ENCODE results near the gene NTMT2. TPM values are rescaled to one million over a fixed set of nuclear protein-coding genes. Genes with fewer than 3 reads are reported as not detected.
"Not testable (repeated sequence)": the region's sequence is repeated elsewhere in the genome, so short reads cannot be mapped to it uniquely, and the experiment has no call there.

The NTMT2 gene
- total RNA-seq, 1 donor from 2014 or later = not detected

DNA sequence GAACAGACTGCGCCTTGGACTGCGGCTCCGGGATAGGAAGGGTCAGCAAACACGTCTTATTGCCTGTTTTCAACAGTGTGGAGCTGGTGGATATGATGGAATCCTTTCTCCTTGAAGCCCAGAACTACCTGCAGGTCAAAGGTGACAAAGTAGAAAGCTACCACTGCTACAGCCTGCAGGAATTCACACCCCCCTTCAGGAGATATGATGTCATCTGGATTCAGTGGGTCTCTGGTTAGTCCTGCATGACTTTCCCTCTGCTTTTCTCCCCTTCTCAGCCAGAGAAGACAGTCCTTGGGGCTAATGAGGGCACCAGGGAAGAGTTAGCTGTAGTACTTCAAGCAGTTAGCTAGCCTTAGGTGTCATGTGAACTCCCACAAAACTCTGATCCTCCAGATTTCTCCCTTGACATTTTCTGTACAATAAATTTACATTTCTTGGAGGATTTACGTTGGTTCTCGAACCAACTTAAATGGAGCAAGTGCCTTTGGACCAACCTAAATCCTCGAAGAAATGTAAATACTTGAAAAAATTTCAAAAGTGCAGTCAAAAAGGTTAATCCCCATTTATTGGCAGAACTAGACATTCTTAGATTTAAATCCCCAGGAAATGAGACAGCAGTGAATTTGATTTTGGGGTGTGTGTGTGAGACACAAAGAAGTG, 20.9 kb downstream of the NTMT2 start:
- Histone ChIP-seq H3K36me3 (ENCODE audit: insufficient read depth, low read length) (no peaks in the 10 kb centered on the region), H3K9ac (ENCODE audit: low read length) (no peak overlapping the region), H3K79me2 (ENCODE audit: insufficient read depth, low read length) (no peaks in the 10 kb centered on the region), H3K4me2 (ENCODE audit: low read length) (no peak overlapping the region), H3K4me1 (ENCODE audit: insufficient read depth, low read length) (peaks cover 10% of the 10 kb centered on the region), H3K27ac (ENCODE audit: low read depth, low read length) (no peak overlapping the region), H3K9me3 (ENCODE audit: insufficient read depth, low read depth, low read length) (no peaks in the 10 kb centered on the region), H3K27me3 (ENCODE audit: insufficient read depth, low read length) (no peaks in the 10 kb centered on the region), H4K20me1 (ENCODE audit: insufficient read depth, low read length) (no peaks in the 10 kb centered on the region), H3K4me3 (ENCODE audit: insufficient read depth, low read depth, low read length) (no peak overlapping the region), H2AFZ (ENCODE audit: low read depth, low read length) (no peak overlapping the region)
- H3K36me3 Mint-ChIP-seq (ENCODE audit: low read depth, unreplicated experiment) = peaks cover 4% of the 10 kb centered on the region
- DNase-seq (ENCODE audit: low read depth) (no peak), FAIRE-seq (no peak)
- TF ChIP-seq, protein P1, sequence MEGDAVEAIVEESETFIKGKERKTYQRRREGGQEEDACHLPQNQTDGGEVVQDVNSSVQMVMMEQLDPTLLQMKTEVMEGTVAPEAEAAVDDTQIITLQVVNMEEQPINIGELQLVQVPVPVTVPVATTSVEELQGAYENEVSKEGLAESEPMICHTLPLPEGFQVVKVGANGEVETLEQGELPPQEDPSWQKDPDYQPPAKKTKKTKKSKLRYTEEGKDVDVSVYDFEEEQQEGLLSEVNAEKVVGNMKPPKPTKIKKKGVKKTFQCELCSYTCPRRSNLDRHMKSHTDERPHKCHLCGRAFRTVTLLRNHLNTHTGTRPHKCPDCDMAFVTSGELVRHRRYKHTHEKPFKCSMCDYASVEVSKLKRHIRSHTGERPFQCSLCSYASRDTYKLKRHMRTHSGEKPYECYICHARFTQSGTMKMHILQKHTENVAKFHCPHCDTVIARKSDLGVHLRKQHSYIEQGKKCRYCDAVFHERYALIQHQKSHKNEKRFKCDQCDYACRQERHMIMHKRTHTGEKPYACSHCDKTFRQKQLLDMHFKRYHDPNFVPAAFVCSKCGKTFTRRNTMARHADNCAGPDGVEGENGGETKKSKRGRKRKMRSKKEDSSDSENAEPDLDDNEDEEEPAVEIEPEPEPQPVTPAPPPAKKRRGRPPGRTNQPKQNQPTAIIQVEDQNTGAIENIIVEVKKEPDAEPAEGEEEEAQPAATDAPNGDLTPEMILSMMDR (IDR thresholded peaks at IDR 0.05; ENCODE audit: insufficient read depth, low read depth, low read length) = no peak
- no peak for TF ChIP-seq EZH2 (IDR thresholded peaks at IDR 0.05; ENCODE audit: insufficient read depth, low read length)
- peaks cover 37% of the 10 kb centered on the region for H3K4me1 Mint-ChIP-seq (ENCODE audit: low read depth, unreplicated experiment)
- no peaks in the 10 kb centered on the region for H3K27me3 Mint-ChIP-seq (ENCODE audit: low read depth, unreplicated experiment)
- peaks cover 17% of the 10 kb centered on the region for H3K9me3 Mint-ChIP-seq (ENCODE audit: unreplicated experiment)
- peak overlapping the region; percentile 18 for H3K4me3 Mint-ChIP-seq (ENCODE audit: unreplicated experiment)
- peak overlapping the region; percentile 69 for H3K27ac Mint-ChIP-seq (ENCODE audit: unreplicated experiment)

DNA sequence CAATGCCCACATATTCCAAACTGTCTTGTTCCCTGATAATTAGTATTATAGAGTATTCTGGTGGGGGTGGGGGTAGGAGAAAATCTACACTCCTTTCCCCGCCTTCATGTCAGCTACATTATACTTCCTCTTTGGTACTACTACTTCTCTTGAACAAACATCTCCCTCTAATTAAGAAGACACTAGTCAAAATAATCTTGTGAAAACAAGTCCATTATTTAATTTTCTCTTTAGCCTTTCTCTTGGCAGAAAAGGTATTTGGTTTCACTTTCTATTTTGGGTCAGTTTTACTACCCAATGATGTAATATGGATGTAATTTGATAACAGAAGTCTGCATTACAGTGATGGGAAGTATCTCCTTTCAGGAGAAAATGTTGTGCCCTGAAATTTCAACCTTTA, 22.5 kb downstream of the NTMT2 start:
- DNase-seq (ENCODE audit: low read depth) (peak; percentile 48), FAIRE-seq (peak; percentile 54)
- Mint-ChIP-seq H3K27me3 (ENCODE audit: low read depth, unreplicated experiment) (no peaks in the 10 kb centered on the region), H3K36me3 (ENCODE audit: low read depth, unreplicated experiment) (peaks cover 4% of the 10 kb centered on the region), H3K4me3 (ENCODE audit: unreplicated experiment) (no peak overlapping the region), H3K9me3 (ENCODE audit: unreplicated experiment) (peaks cover 17% of the 10 kb centered on the region), H3K27ac (ENCODE audit: unreplicated experiment) (peak overlapping the region; percentile 90), H3K4me1 (ENCODE audit: low read depth, unreplicated experiment) (peaks cover 23% of the 10 kb centered on the region)
- Histone ChIP-seq H3K4me2 (ENCODE audit: low read length) (peak overlapping the region; percentile 73), H4K20me1 (ENCODE audit: insufficient read depth, low read length) (no peaks in the 10 kb centered on the region), H3K79me2 (ENCODE audit: insufficient read depth, low read length) (no peaks in the 10 kb centered on the region), H3K27me3 (ENCODE audit: insufficient read depth, low read length) (no peaks in the 10 kb centered on the region), H3K9me3 (ENCODE audit: insufficient read depth, low read depth, low read length) (no peaks in the 10 kb centered on the region), H3K27ac (ENCODE audit: low read depth, low read length) (no peak overlapping the region), H3K9ac (ENCODE audit: low read length) (no peak overlapping the region), H3K36me3 (ENCODE audit: insufficient read depth, low read length) (no peaks in the 10 kb centered on the region), H3K4me1 (ENCODE audit: insufficient read depth, low read length) (no peaks in the 10 kb centered on the region), H3K4me3 (ENCODE audit: insufficient read depth, low read depth, low read length) (peak overlapping the region; percentile 5), H2AFZ (ENCODE audit: low read depth, low read length) (peak overlapping the region; percentile 28)
- TF ChIP-seq, protein P1 (IDR thresholded peaks at IDR 0.05; ENCODE audit: insufficient read depth, low read depth, low read length) = no peak
- no peak for TF ChIP-seq EZH2 (IDR thresholded peaks at IDR 0.05; ENCODE audit: insufficient read depth, low read length)

DNA sequence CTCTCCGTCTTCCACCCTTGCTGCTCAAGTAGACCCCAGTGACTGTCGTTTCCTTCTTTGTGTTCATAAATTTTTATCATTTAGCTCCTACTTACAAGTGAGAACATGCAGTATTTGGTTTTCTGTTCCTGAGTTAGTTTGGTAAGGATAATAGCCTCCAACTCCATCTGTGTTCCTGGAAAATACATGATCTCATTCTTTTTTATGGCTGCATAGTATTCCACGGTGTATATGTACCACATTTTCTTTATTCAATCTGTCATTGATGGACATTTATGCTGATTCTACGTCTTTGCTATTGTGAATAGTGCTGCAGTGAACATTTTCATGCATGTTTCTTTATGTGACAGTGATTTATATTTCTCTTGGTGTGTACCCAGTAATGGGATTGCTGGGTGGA, 24.8 kb downstream of the NTMT2 start:
- not testable (repeated sequence) for H3K27ac ChIP-seq (ENCODE audit: low read depth, low read length); H3K4me3 ChIP-seq (ENCODE audit: insufficient read depth, low read depth, low read length); H3K9ac ChIP-seq (ENCODE audit: low read length); H2AFZ ChIP-seq (ENCODE audit: low read depth, low read length); H3K4me2 ChIP-seq (ENCODE audit: low read length); H3K36me3 Mint-ChIP-seq (ENCODE audit: low read depth, unreplicated experiment); DNase-seq (ENCODE audit: low read depth); FAIRE-seq; H3K4me1 ChIP-seq (ENCODE audit: insufficient read depth, low read length); H3K9me3 ChIP-seq (ENCODE audit: insufficient read depth, low read depth, low read length); H4K20me1 ChIP-seq (ENCODE audit: insufficient read depth, low read length); H3K27ac Mint-ChIP-seq (ENCODE audit: unreplicated experiment); H3K4me3 Mint-ChIP-seq (ENCODE audit: unreplicated experiment); H3K27me3 ChIP-seq (ENCODE audit: insufficient read depth, low read length); H3K79me2 ChIP-seq (ENCODE audit: insufficient read depth, low read length); H3K36me3 ChIP-seq (ENCODE audit: insufficient read depth, low read length); H3K27me3 Mint-ChIP-seq (ENCODE audit: low read depth, unreplicated experiment)
- Mint-ChIP-seq H3K9me3 (ENCODE audit: unreplicated experiment) (peaks cover 20% of the 10 kb centered on the region), H3K4me1 (ENCODE audit: low read depth, unreplicated experiment) (peaks cover 17% of the 10 kb centered on the region)
